ENCODE results near the gene TUBA4A.

DNA sequence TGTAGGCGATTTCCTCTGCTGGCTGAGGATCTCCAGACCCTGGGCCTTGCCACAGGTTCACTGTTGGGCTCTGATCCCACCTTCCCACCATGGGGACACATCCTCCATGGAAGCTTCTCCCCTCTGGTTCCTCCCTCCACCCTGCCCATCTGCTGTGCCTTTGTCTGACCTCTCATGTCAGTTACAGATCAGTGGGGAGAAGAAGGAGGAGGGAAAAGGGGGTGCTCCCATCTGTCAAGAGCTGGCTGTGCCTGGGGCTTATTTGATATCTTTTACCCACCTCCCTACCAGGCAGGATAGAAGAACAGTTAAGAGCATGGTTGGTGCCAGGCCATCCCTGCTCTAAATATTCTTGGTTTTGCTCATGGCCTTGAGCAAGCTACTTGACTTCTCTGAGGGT, 13.2 kb upstream of the TUBA4A start:
- TF ChIP-seq, protein P1, sequence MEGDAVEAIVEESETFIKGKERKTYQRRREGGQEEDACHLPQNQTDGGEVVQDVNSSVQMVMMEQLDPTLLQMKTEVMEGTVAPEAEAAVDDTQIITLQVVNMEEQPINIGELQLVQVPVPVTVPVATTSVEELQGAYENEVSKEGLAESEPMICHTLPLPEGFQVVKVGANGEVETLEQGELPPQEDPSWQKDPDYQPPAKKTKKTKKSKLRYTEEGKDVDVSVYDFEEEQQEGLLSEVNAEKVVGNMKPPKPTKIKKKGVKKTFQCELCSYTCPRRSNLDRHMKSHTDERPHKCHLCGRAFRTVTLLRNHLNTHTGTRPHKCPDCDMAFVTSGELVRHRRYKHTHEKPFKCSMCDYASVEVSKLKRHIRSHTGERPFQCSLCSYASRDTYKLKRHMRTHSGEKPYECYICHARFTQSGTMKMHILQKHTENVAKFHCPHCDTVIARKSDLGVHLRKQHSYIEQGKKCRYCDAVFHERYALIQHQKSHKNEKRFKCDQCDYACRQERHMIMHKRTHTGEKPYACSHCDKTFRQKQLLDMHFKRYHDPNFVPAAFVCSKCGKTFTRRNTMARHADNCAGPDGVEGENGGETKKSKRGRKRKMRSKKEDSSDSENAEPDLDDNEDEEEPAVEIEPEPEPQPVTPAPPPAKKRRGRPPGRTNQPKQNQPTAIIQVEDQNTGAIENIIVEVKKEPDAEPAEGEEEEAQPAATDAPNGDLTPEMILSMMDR (IDR thresholded peaks at IDR 0.05), result no peak
- TF ChIP-seq EP300 (IDR thresholded peaks at IDR 0.05) (no peak), POLR2A (IDR thresholded peaks at IDR 0.05) (no peak)

Data from gastroesophageal sphincter (tissue), 3 donors.